HepG2 (cell line): ENCODE data around the gene RAB3B. TPM values are rescaled to one million over a fixed set of nuclear protein-coding genes. Genes with fewer than 3 reads are reported as not detected.

ENCODE experiments used
- CEBPZ ChIP-seq: IDR thresholded peaks from 2 replicates; pipeline ENCODE4 v1.6.1; 2012; ENCODE audit warnings: low read length, improper control_type of control experiment
- CREBL2 ChIP-seq: sonication (generic); formaldehyde crosslinking; IDR thresholded peaks from 2 replicates; pipeline ENCODE4 v1.8.1; 2023; ENCODE audit warnings: missing genetic modification reagents, mild to moderate bottlenecking, borderline replicate concordance
- FIP1L1 ChIP-seq: fragments of 200-400 bp; formaldehyde crosslinking; IDR thresholded peaks from 2 replicates; pipeline ENCODE4 v1.6.1; 2018; ENCODE audit warnings: low read depth, mild to moderate bottlenecking, low read length, moderate library complexity, borderline replicate concordance; ENCODE audit not compliant: insufficient read depth
- MIXL1 ChIP-seq: IDR thresholded peaks from 2 replicates; pipeline ENCODE4 v1.6.1; 2016
- NFKBIZ ChIP-seq: IDR thresholded peaks from 2 replicates; pipeline ENCODE4 v1.6.1; 2018; ENCODE audit warnings: missing genetic modification reagents, missing compliant biosample characterization
- PRPF4 ChIP-seq: fragments of 200-400 bp; formaldehyde crosslinking; IDR thresholded peaks from 2 replicates; pipeline ENCODE4 v1.6.1; 2016; ENCODE audit warnings: low read length, low read depth; ENCODE audit not compliant: poor library complexity, severe bottlenecking
- RORA ChIP-seq: sonication (generic); formaldehyde crosslinking; IDR thresholded peaks from 2 replicates; pipeline ENCODE4 v1.5.0; 2020; ENCODE audit warnings: mild to moderate bottlenecking, missing genetic modification reagents, moderate library complexity
- TARDBP ChIP-seq: sonication (generic); formaldehyde crosslinking; IDR thresholded peaks from 2 replicates; pipeline ENCODE4 v1.8.0; 2022; ENCODE audit warnings: mild to moderate bottlenecking, missing genetic modification reagents
- ZBTB4 ChIP-seq: sonication (generic); formaldehyde crosslinking; IDR thresholded peaks from 2 replicates; pipeline ENCODE4 v1.4.0; 2020; ENCODE audit warnings: missing genetic modification reagents, mild to moderate bottlenecking, borderline replicate concordance
- ZFYVE20 ChIP-seq: sonication (generic); formaldehyde crosslinking; IDR thresholded peaks from 2 replicates; pipeline ENCODE4 v1.8.0; 2023; ENCODE audit warnings: low read depth, mild to moderate bottlenecking, moderate library complexity, missing genetic modification reagents, borderline replicate concordance
- ZNF24 ChIP-seq: fragments of 450-650 bp; IDR thresholded peaks from 2 replicates; pipeline ENCODE4 v1.6.1; 2017; ENCODE audit warnings: antibody characterized with exemption, mild to moderate bottlenecking
- ZNF598 ChIP-seq: sonication (generic); formaldehyde crosslinking; IDR thresholded peaks from 2 replicates; pipeline ENCODE4 v1.5.1; 2020; ENCODE audit warnings: mild to moderate bottlenecking, missing genetic modification reagents, borderline replicate concordance
- ZNF83 ChIP-seq: sonication (generic); formaldehyde crosslinking; IDR thresholded peaks from 2 replicates; pipeline ENCODE4 v1.4.0; 2020; ENCODE audit warnings: missing genetic modification reagents, mild to moderate bottlenecking, borderline replicate concordance
- polyA plus RNA-seq, 8 experiments: library from polyadenylated mRNA; depleted of rRNA in 3 of 8; stranded (reverse) in 7 of 8; unstranded in 1 of 8; fragments of >200 nt; fragmentation: Illumina TruSeq in 4 of 8; extraction: Trizol in 4 of 8; gene quantifications; 2 replicates each; pipeline versions ENCODE4 v1.2.1 to v1.2.3, GENCODE V29; 2011 to 2016; ENCODE audit warnings: low read depth in 4 of 8, missing spikeins in 1 of 8, mixed read lengths in 1 of 8; ENCODE audit not compliant: insufficient read depth in 1 of 8
- total RNA-seq, 5 experiments: library from RNA; depleted of rRNA; stranded (reverse); fragments of >200 nt; fragmentation: Illumina TruSeq; extraction: Trizol; gene quantifications; 2 replicates each; pipeline ENCODE4 v1.2.3, GENCODE V29; 2016; ENCODE audit warnings: low read depth in 1 of 5
- TF ChIP-seq, protein P1 (sequence below): sonication (generic); formaldehyde crosslinking; IDR thresholded peaks from 2 replicates; pipeline ENCODE4 v1.4.0; 2020; ENCODE audit warnings: mild to moderate bottlenecking, missing genetic modification reagents
- TF ChIP-seq, protein P2 (sequence below): sonication (generic); formaldehyde crosslinking; conservative IDR thresholded peaks from 2 replicates; pipeline ENCODE4 v1.4.0; 2020; ENCODE audit warnings: mild to moderate bottlenecking, missing genetic modification reagents, moderate library complexity

The RAB3B gene
- total and polyA plus RNA-seq, 2 of the 13 experiments (the other 11 are each of a cell fraction or from before 2014, with no cell fraction given), result 1.0 to 1.2 TPM

- no peak for TF ChIP-seq ZBTB4 (CRISPR knock-in tag)
- peak; percentile 73 for TF ChIP-seq MIXL1
- no peak for TF ChIP-seq ZNF598 (CRISPR knock-in tag)
- no peak for TF ChIP-seq RORA (CRISPR knock-in tag)
- TF ChIP-seq NFKBIZ (CRISPR knock-in tag), result peak; percentile 31; the same call in 1 of the 2 replicates
- no peak for TF ChIP-seq CEBPZ
- TF ChIP-seq ZNF24, result no peak
- peak; percentile 93 for TF ChIP-seq TARDBP
- TF ChIP-seq, protein P1, sequence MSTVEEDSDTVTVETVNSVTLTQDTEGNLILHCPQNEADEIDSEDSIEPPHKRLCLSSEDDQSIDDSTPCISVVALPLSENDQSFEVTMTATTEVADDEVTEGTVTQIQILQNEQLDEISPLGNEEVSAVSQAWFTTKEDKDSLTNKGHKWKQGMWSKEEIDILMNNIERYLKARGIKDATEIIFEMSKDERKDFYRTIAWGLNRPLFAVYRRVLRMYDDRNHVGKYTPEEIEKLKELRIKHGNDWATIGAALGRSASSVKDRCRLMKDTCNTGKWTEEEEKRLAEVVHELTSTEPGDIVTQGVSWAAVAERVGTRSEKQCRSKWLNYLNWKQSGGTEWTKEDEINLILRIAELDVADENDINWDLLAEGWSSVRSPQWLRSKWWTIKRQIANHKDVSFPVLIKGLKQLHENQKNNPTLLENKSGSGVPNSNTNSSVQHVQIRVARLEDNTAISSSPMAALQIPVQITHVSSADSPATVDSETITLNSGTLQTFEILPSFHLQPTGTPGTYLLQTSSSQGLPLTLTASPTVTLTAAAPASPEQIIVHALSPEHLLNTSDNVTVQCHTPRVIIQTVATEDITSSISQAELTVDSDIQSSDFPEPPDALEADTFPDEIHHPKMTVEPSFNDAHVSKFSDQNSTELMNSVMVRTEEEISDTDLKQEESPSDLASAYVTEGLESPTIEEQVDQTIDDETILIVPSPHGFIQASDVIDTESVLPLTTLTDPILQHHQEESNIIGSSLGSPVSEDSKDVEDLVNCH (CRISPR knock-in tag), result no peak
- no peak for TF ChIP-seq ZFYVE20 (CRISPR knock-in tag)
- TF ChIP-seq, protein P2, sequence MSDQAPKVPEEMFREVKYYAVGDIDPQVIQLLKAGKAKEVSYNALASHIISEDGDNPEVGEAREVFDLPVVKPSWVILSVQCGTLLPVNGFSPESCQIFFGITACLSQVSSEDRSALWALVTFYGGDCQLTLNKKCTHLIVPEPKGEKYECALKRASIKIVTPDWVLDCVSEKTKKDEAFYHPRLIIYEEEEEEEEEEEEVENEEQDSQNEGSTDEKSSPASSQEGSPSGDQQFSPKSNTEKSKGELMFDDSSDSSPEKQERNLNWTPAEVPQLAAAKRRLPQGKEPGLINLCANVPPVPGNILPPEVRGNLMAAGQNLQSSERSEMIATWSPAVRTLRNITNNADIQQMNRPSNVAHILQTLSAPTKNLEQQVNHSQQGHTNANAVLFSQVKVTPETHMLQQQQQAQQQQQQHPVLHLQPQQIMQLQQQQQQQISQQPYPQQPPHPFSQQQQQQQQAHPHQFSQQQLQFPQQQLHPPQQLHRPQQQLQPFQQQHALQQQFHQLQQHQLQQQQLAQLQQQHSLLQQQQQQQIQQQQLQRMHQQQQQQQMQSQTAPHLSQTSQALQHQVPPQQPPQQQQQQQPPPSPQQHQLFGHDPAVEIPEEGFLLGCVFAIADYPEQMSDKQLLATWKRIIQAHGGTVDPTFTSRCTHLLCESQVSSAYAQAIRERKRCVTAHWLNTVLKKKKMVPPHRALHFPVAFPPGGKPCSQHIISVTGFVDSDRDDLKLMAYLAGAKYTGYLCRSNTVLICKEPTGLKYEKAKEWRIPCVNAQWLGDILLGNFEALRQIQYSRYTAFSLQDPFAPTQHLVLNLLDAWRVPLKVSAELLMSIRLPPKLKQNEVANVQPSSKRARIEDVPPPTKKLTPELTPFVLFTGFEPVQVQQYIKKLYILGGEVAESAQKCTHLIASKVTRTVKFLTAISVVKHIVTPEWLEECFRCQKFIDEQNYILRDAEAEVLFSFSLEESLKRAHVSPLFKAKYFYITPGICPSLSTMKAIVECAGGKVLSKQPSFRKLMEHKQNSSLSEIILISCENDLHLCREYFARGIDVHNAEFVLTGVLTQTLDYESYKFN (CRISPR knock-in tag), result peak; percentile 66
- TF ChIP-seq ZNF83, result 0 out of 2 replicates have a peak, but pooled peaks have one; percentile 45
- no peak for TF ChIP-seq CREBL2 (CRISPR knock-in tag)
- TF ChIP-seq FIP1L1, result no peak
- peak; percentile 46 for TF ChIP-seq PRPF4
Measured at GRCh38 chr1:51878616-51879336, 111.7 kb downstream of the RAB3B start, which contains the start of gene NRDC (continued).
